SH-SY5Y (cell line): ENCODE measurements around the gene PPID.

Experiments
- GATA2 ChIP-seq: IDR thresholded peaks from 2 replicates; pipeline ENCODE4 v1.6.1; 2011; ENCODE audit warnings: mild to moderate bottlenecking, low read depth, low read length
- GATA3 ChIP-seq: IDR thresholded peaks from 2 replicates; pipeline ENCODE4 v1.6.1; 2011; ENCODE audit warnings: low read depth, mild to moderate bottlenecking, low read length, moderate library complexity

Gene PPID

DNA sequence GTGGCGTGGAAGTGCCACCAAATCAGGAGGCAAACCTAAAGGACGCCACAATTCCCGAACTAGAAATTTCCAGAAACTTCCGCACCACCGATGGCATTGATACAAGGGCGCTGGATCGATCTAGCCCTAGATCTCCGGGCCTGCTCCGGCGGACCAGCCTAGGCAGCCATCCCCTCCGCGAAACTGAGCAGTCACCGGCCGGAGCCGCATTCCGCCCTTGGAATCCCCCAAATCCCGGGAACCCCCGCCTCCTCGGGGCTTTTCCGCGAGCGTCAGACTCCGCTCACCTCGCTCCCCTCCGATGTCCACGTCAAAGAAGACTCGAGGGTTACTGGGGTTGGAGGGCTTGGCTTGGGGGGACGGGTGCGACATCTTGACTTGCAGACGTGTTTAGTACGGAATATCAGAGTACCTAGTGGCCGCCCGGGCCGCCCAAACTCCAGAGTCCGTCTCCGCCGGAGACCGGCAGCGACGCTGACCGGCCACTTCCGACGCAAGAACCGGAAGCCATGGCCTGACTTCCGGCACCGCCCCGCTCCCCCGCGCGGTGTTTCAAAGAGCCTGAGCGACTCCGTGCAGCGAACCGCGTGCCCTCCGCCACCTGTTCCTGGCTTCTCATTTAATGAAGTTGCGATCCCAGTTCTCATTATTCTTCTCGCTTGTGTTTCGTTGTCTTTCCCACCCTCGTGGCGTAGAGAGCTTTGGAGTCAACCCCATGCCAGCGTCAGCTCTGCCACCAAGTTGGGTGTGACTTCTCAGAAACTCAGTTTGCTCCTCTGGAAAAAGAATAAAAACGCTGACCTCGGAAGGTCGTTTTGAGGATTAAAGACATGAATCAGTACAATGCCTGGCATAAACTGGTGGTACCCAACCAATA is at the start of gene PPID:
Gene PPID (minus strand): TSS at position 480 of the 877 bp plus-strand sequence. CDS start 108 bp downstream, at position 372.
- TF ChIP-seq GATA3 (no peak), GATA2 (no peak; the same call in 1 of the 2 replicates)

DNA sequence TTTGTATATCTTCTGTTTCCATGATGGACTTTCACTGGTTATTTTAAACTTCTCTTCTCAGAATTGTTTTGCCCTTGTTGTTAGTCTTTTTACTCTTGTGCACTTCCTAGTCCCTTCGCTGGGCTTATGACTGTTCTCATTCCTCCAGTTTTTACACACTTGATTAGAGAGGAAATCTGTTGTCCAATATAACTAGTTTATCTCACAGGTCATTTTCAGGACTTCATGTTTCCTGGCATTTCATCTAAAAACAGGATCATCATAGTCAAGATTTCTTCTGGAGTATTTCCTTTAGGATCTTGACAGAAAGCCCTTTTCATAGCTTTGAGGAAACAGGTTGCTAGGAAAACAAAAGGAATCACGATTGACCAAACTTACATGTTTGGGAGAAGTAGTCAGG is 48.6 kb upstream of the PPID start:
- no peak for TF ChIP-seq GATA2
- no peak for TF ChIP-seq GATA3

DNA sequence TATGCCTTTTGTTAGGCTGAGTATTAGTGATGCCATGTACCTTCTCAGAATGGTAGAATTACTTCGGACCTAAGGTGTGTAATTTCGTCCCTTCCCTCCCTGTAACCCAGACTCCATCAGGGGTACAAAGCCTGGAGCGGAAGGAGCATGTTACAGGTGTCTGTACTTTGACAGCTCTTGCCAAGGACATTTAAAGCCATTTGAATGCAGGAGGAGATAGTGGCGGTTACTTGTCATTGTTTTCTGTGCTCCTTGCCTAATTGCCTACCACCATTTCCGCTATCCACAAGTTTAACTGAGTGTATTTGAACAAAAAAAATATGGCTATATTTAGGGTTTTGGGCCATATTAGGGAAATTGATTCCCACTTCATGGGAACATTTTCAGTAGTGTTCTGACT is 47.5 kb upstream of the PPID start:
- no peak for TF ChIP-seq GATA3
- no peak for TF ChIP-seq GATA2

DNA sequence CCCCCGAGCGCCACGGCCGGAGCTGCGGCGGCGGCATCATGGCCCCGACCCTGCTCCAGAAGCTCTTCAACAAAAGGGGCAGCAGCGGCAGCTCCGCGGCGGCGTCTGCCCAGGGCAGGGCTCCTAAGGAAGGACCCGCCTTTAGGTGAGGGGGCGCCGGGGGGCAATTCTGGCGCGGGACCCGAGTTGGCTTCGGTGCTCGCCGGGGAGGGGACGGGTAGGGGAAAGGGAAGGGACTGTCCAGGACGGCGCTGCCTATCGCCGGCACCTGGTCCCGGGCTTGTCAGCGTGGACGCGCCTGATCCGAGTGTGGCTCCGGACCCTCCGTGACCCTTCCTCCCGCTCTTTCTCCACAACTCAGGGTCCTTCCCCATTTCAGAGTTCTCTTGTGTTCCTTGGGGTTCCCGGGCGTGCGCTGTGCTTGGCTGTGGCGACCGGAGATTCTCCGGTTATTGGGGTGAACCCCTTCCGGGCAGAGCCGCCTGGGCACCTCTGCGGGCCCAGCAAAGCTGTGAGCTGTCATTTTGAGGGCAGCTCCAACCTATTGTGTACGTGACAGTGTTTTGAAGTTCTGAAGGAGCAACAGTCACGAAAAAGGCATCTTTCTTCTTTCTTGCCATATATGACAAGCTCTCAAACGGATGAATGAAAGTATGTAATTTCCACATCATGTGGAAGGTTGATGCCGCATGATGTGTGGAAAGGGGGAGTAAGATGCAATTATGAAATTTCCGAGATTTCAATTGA is 46.2 kb upstream of the PPID start:
- TF ChIP-seq GATA3 = no peak
- TF ChIP-seq GATA2 = no peak

DNA sequence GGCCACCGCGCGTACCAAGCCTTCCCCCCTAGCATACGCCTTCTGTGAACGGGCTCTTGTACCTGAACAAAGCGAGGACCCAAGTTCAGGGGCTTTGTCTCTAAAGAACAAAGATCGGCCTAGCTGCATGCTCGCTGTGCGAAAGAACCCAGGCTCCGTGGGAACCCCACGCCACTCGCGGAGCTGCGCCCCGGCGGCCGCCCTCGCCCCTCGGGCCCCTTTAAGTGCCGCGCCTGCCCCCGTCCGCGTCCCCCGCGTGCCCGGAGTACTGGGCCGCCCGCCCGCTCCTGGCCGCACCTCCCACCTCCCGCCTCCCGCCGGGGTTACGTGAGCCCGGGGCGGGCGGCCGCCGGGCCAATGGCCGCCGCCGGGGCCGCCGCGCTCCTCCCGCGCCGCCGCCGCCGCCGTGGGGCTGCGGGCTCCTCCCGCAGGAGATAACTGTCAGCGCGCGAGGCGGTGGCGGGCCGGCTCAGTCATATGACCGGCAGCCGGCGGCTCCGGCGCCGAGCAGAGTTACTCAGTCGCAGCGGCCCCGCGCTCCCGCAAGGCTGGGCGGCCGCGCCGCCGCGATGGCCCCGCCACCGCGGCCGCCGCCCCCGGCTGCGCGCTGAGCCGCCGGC is 45.5 kb upstream of the PPID start, which contains the start of gene FNIP2:
Gene FNIP2 (plus strand): TSS at position 472 of the 620 bp plus-strand sequence. CDS start 187 bp downstream, outside the sequence.
- TF ChIP-seq GATA3 = no peak
- no peak for TF ChIP-seq GATA2

DNA sequence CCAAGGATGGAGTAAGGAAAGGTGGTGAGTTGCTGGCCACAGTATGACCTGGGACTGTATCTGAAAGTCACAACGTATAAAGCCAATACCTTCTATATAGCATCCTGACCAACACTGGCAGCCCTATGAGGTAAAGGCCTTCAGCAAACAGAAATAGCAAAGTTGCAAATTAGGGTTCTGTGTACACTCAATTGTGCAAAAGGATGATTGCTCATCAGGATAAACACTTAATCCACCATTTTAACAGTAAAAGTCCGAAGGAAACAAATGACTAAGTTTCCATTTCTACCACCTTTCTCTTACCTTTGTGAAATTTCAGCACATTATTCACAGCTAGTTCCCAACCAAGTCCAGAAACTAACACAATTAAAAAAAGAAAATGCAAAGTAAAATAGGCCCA is 44.3 kb upstream of the PPID start:
- no peak for TF ChIP-seq GATA2
- no peak for TF ChIP-seq GATA3

DNA sequence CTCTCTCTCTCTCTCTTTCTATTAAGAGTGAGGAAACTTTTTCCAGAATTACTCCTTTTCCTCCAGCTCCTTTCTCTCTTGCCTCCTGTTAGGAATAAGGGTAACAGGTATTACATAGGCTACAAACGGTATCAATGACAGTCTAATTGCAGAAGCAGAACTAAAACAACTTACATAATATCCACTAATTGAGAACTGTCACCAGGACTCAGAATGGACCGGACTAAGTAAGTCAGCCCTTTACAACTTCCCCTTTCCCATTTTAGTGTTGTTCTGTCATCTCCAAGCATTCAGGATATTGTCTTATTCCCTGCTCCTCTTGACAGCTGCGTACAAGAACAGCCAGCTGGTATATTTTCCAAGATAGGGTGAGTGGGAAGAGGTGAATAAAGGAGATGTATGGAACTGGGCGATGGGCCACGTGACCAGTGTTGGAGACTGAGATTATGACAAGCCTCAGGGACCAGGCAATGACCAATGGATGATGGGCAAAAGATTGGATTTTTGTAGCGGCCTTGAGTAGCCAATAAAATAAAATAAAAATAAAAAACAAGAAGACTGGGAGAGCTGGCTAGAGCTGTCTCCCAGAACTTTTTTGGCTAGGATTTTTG is 43.3 kb upstream of the PPID start:
- TF ChIP-seq GATA3 (no peak), GATA2 (no peak)

DNA sequence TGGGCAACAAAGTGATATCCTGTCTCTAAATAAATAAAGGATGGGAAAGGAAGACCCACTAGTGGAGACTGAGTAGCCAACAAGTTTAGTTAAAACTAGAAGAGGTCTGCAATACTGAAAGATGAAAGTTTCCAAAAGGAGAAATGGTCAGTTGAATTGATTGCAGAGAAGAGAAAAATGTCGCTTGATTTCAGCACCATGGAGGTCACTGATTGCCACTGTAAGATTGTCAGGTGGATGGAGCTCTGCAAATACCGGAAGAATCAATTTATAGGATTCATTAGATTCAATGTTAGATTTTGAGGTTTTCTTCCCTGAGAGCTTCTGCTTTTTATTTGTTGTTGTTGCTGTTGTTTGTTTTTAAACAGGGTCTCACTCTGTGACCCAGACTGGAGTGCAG is 40.3 kb upstream of the PPID start:
- TF ChIP-seq GATA2 = no peak
- TF ChIP-seq GATA3 = no peak

DNA sequence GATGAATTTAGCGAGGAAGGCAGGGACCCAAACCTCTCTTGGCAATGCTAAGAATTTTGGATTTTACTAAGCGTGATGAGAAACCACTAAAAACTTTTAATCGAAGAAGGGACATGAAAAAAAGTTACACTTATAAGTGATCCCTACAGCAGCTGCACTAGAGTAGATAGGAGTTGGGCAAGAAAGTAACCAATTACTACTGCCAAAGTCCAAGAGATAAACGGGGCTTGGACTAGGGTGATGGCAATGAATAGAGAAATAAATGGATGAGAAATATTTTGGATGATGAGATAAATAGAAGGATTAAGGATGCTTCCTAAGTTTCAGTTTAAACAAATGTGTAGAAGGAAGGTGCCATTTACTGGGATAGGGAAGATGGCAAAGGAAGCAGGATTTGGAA is 39.4 kb upstream of the PPID start:
- TF ChIP-seq GATA3 = no peak
- TF ChIP-seq GATA2 = no peak

DNA sequence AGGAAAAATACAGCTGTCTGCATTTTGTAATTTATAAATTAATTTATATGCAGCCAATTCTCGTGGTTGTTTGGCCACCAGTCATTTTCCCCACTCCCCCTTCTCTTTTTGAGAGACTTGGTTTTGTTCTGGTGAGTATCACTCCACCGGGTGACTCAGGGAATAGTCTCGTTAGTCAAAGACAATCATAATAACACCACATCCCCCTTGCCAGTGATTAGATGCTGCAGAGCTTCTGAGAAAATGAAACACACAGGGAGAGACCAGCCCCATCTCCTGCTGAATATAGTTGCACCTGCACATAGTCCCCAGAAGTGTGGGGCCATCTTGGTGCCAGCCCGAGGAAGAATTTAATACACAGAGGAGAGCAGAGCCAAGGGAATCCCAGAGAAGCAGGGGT is 37.7 kb upstream of the PPID start:
- TF ChIP-seq GATA3 (no peak), GATA2 (no peak)

DNA sequence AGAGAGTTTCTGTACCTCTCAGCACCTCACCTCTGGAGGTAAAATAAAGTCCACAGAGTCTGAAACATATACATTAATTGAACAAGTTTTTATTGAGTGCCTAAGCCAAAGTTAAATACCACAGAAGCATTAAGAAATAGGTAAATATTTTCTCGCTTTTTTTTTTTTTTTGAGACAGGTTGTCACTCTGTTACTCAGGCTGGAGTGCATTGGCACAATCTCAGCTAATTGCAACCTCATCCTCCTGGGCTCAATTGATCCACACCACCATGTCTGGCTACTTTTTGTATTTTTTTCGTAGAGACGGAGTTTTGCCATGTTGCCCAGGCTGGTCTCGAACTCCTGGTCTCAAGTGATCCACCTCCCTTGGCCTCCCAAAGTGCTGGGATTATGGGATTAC is 35.5 kb upstream of the PPID start:
- TF ChIP-seq GATA2 = no peak
- no peak for TF ChIP-seq GATA3

DNA sequence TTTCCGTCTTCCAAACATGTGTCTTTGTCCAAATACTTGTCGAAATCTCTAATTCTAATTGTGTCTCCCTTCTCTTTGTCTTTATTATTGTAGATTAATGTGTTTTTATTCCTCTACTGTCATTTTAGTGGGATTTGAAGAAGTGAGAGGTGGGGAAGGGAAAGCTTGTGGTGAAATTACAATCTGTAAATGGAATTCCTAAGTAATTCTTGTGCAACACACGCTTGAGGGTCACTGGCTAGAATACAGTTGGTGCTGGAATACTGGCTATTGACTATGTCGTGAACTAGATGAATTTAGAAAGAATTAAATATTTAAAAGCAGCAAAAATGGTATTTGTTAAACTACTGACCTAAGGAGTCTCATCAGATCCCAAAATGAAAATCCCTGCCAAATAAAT is 34.9 kb upstream of the PPID start:
- TF ChIP-seq GATA2 = no peak
- TF ChIP-seq GATA3 = no peak

DNA sequence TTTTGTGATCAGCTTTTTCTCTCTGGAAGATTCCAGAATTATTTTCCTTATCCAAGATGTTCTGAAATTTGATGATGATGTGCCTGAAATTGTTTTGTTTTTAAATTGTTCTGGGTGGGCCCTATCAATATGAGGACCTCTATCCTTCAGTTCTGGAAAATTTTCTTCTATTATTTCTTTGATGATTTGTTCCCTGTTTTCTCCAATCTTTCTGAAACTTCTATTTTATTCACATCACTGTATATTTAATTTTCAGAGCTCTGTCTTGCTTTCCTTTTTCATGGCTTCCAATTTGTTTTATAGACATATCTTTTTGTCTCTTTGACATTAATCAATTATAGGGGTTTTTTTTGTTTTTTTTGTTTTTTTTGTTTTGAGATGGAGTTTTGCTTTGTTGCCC is 33.4 kb upstream of the PPID start:
- TF ChIP-seq GATA3 = no peak
- TF ChIP-seq GATA2 = no peak
